Activated effector memory CD4-positive, alpha-beta T cell treated with anti-CD3 and anti-CD28 coated beads, Interleukin-2, amount 50 U/mL, for 16 hours (primary cell): ENCODE data around the gene CD200R1.

Experiments
- DNase-seq: peaks from one replicate; pipeline ENCODE4 v3.0.0-alpha.2; 2020

CD200R1 gene

GRCh38 chr3:112974894-112975293 is at the start of gene CD200R1:
CD200R1 (minus strand) TSS chr3:112975103; CDS start chr3:112974857, 246 bp downstream.
- no peak for DNase-seq

- DNase-seq: no peak
Observed at GRCh38 chr3:113021471-113021870, 46.6 kb upstream of the CD200R1 start.

GRCh38 chr3:113019182-113020137 is 44.6 kb upstream of the CD200R1 start:
- DNase-seq: peak; percentile 94

GRCh38 chr3:113018536-113019181 is 43.8 kb upstream of the CD200R1 start:
- DNase-seq: peak; percentile 63

- DNase-seq: no peak
Observed at GRCh38 chr3:113013593-113013992, 38.7 kb upstream of the CD200R1 start.

GRCh38 chr3:113008117-113008516 is 33.2 kb upstream of the CD200R1 start:
- DNase-seq: no peak

- DNase-seq: no peak
Observed at GRCh38 chr3:113006359-113007056, 31.6 kb upstream of the CD200R1 start.

- no peak for DNase-seq
Observed at GRCh38 chr3:113005611-113006010, 30.7 kb upstream of the CD200R1 start.

GRCh38 chr3:113002679-113003078 is 27.8 kb upstream of the CD200R1 start:
- peak; percentile 74 for DNase-seq

GRCh38 chr3:113002037-113002436 is 27.1 kb upstream of the CD200R1 start:
- no peak for DNase-seq

GRCh38 chr3:113000691-113001090 is 25.8 kb upstream of the CD200R1 start:
- DNase-seq: no peak

GRCh38 chr3:112995800-112996199 is 20.9 kb upstream of the CD200R1 start:
- no peak for DNase-seq

- peak; percentile 95 for DNase-seq
Observed at GRCh38 chr3:112990672-112991602, 16.0 kb upstream of the CD200R1 start, which contains the start of gene GTPBP8. GTPBP8 (plus strand) TSS chr3:112990984; CDS start chr3:112991000, 16 bp downstream.

GRCh38 chr3:112987710-112988334 is 12.9 kb upstream of the CD200R1 start:
- no peak for DNase-seq

GRCh38 chr3:112984485-112984884 is 9.6 kb upstream of the CD200R1 start:
- DNase-seq: peak; percentile 76

GRCh38 chr3:112982710-112983109 is 7.8 kb upstream of the CD200R1 start:
- no peak for DNase-seq

- DNase-seq: no peak
Observed at GRCh38 chr3:112980080-112980479, 5.2 kb upstream of the CD200R1 start.

- DNase-seq: no peak
Observed at GRCh38 chr3:112979244-112979832, 4.4 kb upstream of the CD200R1 start.

GRCh38 chr3:112976953-112977352 is 2.0 kb upstream of the CD200R1 start:
- no peak for DNase-seq

- no peak for DNase-seq
Observed at GRCh38 chr3:112976001-112976400, 1.1 kb upstream of the CD200R1 start.

- no peak for DNase-seq
Observed at GRCh38 chr3:112974178-112974517, 755 bp downstream of the CD200R1 start.
